Endothelial cell of umbilical vein (primary cell): ENCODE measurements around the gene ZNF81. TPM values are rescaled to one million over a fixed set of nuclear protein-coding genes. Genes with fewer than 3 reads are reported as not detected.
A peak's percentile ranks its signal among the peaks of the same experiment; 100 is the strongest.

Experiments
- BruUV-seq: library from RNA; stranded (reverse); fragments of 400-500 nt; replicated peaks from 2 replicates; lab custom pipeline; 2021; lab: Mats Ljungman, UMichigan
- CTCF ChIA-PET: fragments of 300-600, 350-600 bp; sonication (Branson Sonifier 250); formaldehyde crosslinking; loops from one replicate; lab custom pipeline; 2021; ENCODE audit warnings: antibody characterized with exemption, inconsistent platforms; lab: Charles Lee
- POLR2A ChIA-PET: fragments of 300-600, 350-600 bp; sonication (Branson Sonifier 250); formaldehyde crosslinking; loops from one replicate; lab custom pipeline; 2021; ENCODE audit warnings: antibody characterized with exemption, inconsistent platforms; lab: Charles Lee
- DNase-seq: peaks from one replicate; pipeline ENCODE4 v3.0.0-alpha.2; 2011; ENCODE audit warnings: low read depth, low spot score
- FAIRE-seq: peaks from 2 replicates; lab custom pipeline; 2011; peaks lifted over from hg19 to GRCh38; lab: Jason Lieb, UNC
- H2AFZ ChIP-seq: 2 replicates; pipeline ENCODE4 v1.6.0; 2012; ENCODE audit warnings: low read depth, low read length, control low read depth, inconsistent platforms
- H3K27ac ChIP-seq: 2 replicates; pipeline ENCODE4 v1.5.1; 2011; ENCODE audit warnings: low read depth, mild to moderate bottlenecking, control low read depth, low read length, moderate library complexity; ENCODE audit not compliant: insufficient read depth
- H3K27me3 ChIP-seq, 2 experiments: 2 replicates each; pipeline versions ENCODE4 v1.6.0 to v1.6.1; 2011; ENCODE audit warnings: low read length in 2 of 2, mixed read lengths in 1 of 2; ENCODE audit not compliant: control insufficient read depth in 2 of 2, insufficient read depth in 2 of 2
- H3K36me3 ChIP-seq, 2 experiments: 2 replicates in 1 of 2; 3 replicates in 1 of 2; pipeline ENCODE4 v1.5.1; 2011; ENCODE audit warnings: low read length in 2 of 2, mild to moderate bottlenecking in 1 of 2, moderate library complexity in 1 of 2; ENCODE audit not compliant: control insufficient read depth in 2 of 2, insufficient read depth in 2 of 2; ENCODE audit errors: extremely low read depth in 1 of 2
- H3K4me1 ChIP-seq: 3 replicates; pipeline ENCODE4 v1.5.1; 2011; ENCODE audit warnings: mild to moderate bottlenecking, low read length; ENCODE audit not compliant: control insufficient read depth, insufficient read depth; ENCODE audit errors: extremely low read depth
- H3K4me2 ChIP-seq: 2 replicates; pipeline ENCODE4 v1.6.1; 2011; ENCODE audit warnings: low read length, control low read depth, mixed read lengths; ENCODE audit not compliant: insufficient read depth
- H3K4me3 ChIP-seq, 3 experiments: fragments of 200-600 bp in 1 of 3; sonication (generic), shearing (Covaris generic) in 1 of 3; replicated peaks in 1 of 3; 2 replicates each; pipeline ENCODE4 v1.5.1; 2011 to 2016; ENCODE audit warnings: control low read depth in 3 of 3, low read length in 3 of 3, mild to moderate bottlenecking in 2 of 3, inconsistent platforms in 1 of 3, low read depth in 1 of 3, moderate library complexity in 1 of 3; ENCODE audit not compliant: insufficient read depth in 1 of 3
- H3K79me2 ChIP-seq: 2 replicates; pipeline ENCODE4 v1.6.0; 2012; ENCODE audit warnings: low read length, inconsistent platforms; ENCODE audit not compliant: control insufficient read depth, insufficient read depth
- H3K9ac ChIP-seq: replicated peaks from 2 replicates; pipeline ENCODE3; 2011; ENCODE audit warnings: low read length, control low read depth; ENCODE audit not compliant: insufficient read depth; ENCODE audit errors: extremely low read depth
- H3K9me1 ChIP-seq: replicated peaks from 3 replicates; pipeline ENCODE4 v1.6.0; 2011; ENCODE audit warnings: mild to moderate bottlenecking, low read length; ENCODE audit not compliant: control insufficient read depth, insufficient read depth; ENCODE audit errors: extremely low read depth
- H3K9me3 ChIP-seq: replicated peaks from 2 replicates; pipeline ENCODE4 v1.5.1; 2012; ENCODE audit warnings: low read length, inconsistent platforms; ENCODE audit not compliant: control insufficient read depth, insufficient read depth
- H4K20me1 ChIP-seq: replicated peaks from 2 replicates; pipeline ENCODE3; 2011; ENCODE audit warnings: mild to moderate bottlenecking, low read length; ENCODE audit not compliant: control insufficient read depth, insufficient read depth; ENCODE audit errors: extremely low read depth
- EZH2 ChIP-seq: IDR thresholded peaks from 2 replicates; pipeline ENCODE4 v1.6.1; 2012; ENCODE audit warnings: borderline replicate concordance, low read depth, mild to moderate bottlenecking, moderate library complexity, low read length, inconsistent platforms; ENCODE audit not compliant: severe bottlenecking
- FOS ChIP-seq: IDR thresholded peaks from 2 replicates; pipeline ENCODE4 v1.6.1; 2011; ENCODE audit warnings: mild to moderate bottlenecking, low read length, moderate library complexity, borderline replicate concordance; ENCODE audit not compliant: insufficient read depth
- GATA2 ChIP-seq: IDR thresholded peaks from 2 replicates; pipeline ENCODE4 v1.7.0; 2011; ENCODE audit warnings: low read depth, mild to moderate bottlenecking, moderate library complexity, mixed read lengths, low read length; ENCODE audit not compliant: insufficient read length, insufficient read depth
- JUN ChIP-seq: IDR thresholded peaks from 2 replicates; pipeline ENCODE4 v1.6.1; 2011; ENCODE audit warnings: borderline replicate concordance, low read depth; ENCODE audit not compliant: insufficient read length, insufficient read depth
- MYC ChIP-seq: IDR thresholded peaks from one replicate; pipeline ENCODE4 v1.6.1; 2011; ENCODE audit warnings: mild to moderate bottlenecking, low read depth, low read length
- POLR2AphosphoS5 ChIP-seq: IDR thresholded peaks from 2 replicates; pipeline ENCODE4 v1.6.1; 2012; ENCODE audit warnings: low read depth, mild to moderate bottlenecking, control low read depth, low read length, moderate library complexity; ENCODE audit not compliant: insufficient read depth
- dilution Hi-C: fragments of 300-500 bp; cut with MboI; formaldehyde crosslinking; loops from one replicate; pipeline ENCODE4 v1.15.0; 2019; ENCODE audit warnings: low sequenced_read_pairs; ENCODE audit not compliant: extremely low pct_ligation_motif_present
- intact Hi-C: fragments of 100-400 bp; cut with micrococcal nuclease; formaldehyde crosslinking; loops from one replicate; pipeline ENCODE4 v1.10.0; 2022
- polyA plus RNA-seq, 4 experiments: library from polyadenylated mRNA; depleted of rRNA in 3 of 4; stranded (reverse) in 3 of 4; unstranded in 1 of 4; fragments of >200 nt; gene quantifications; 2 replicates each; pipeline versions ENCODE4 v1.2.1 to v1.2.3, GENCODE V29; 2011 to 2012; ENCODE audit warnings: missing spikeins in 1 of 4
- total RNA-seq: library from RNA; stranded (reverse); gene quantifications from 2 replicates; pipeline ENCODE4 v1.2.3, GENCODE V29; 2021
- TF ChIP-seq, protein P1 (sequence below), 2 donors: IDR thresholded peaks; 1 replicate in 1 of 2; 2 replicates in 1 of 2; pipeline ENCODE4 v1.5.1; 2011; ENCODE audit warnings: low read length in 2 of 2, mild to moderate bottlenecking in 2 of 2, moderate library complexity in 2 of 2, control low read depth in 1 of 2, inconsistent platforms in 1 of 2, low read depth in 1 of 2; ENCODE audit not compliant: insufficient read depth in 1 of 2; ENCODE audit errors: extremely low read depth in 1 of 2
- TF ChIP-seq, protein P2 (sequence below): IDR thresholded peaks from 2 replicates; pipeline ENCODE4 v1.6.1; 2011; ENCODE audit not compliant: insufficient read depth, insufficient read length

The ZNF81 gene
- total and polyA plus RNA-seq, 2 donors (not counting 3 experiments of a cell fraction or from before 2014, with no cell fraction given): 2.7 to 6.4 TPM

DNA sequence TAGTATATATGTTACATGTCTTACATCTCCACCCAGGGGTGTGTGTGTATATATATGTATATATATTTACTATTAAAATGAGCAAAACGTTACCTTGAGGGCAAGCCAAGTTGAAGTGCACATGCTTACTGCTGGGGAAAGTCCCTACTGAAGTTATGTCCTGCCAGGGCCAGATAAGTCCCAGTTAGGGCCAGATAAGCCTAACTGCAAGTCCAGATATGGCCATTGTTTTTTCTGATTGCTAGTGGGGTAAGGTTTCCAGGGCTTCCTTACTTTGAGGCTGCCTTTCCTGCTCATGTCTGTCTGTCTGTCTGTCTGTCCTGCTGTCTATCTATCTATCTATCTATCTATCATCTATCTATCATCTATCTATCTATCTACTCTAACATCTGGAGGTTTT lies 19.3 kb upstream of the ZNF81 start:
- Histone ChIP-seq H3K9me1 (no peaks in the 10 kb centered on the region), H4K20me1 (no peaks in the 10 kb centered on the region), H3K4me2 (no peak overlapping the region), H3K9me3 (no peaks in the 10 kb centered on the region), H3K79me2 (no peaks in the 10 kb centered on the region), H3K36me3 (no peaks in the 10 kb centered on the region), H3K27ac (no peak overlapping the region), H2AFZ (no peak overlapping the region), H3K9ac (no peak overlapping the region), H3K4me1 (peaks cover 4% of the 10 kb centered on the region), H3K27me3 (no peaks in the 10 kb centered on the region), H3K4me3 (no peak overlapping the region)
- BruUV-seq: no TSS peak
- intact Hi-C loops (no loop called here), dilution Hi-C loops (no loop called here)
- ChIA-PET POLR2A (no interaction called here), CTCF (no interaction called here)
- peak; percentile 52 for DNase-seq
- no peak for FAIRE-seq
- TF ChIP-seq, protein P1, sequence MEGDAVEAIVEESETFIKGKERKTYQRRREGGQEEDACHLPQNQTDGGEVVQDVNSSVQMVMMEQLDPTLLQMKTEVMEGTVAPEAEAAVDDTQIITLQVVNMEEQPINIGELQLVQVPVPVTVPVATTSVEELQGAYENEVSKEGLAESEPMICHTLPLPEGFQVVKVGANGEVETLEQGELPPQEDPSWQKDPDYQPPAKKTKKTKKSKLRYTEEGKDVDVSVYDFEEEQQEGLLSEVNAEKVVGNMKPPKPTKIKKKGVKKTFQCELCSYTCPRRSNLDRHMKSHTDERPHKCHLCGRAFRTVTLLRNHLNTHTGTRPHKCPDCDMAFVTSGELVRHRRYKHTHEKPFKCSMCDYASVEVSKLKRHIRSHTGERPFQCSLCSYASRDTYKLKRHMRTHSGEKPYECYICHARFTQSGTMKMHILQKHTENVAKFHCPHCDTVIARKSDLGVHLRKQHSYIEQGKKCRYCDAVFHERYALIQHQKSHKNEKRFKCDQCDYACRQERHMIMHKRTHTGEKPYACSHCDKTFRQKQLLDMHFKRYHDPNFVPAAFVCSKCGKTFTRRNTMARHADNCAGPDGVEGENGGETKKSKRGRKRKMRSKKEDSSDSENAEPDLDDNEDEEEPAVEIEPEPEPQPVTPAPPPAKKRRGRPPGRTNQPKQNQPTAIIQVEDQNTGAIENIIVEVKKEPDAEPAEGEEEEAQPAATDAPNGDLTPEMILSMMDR (IDR thresholded peaks at IDR 0.05; ENCODE audit: extremely low read depth in 1 of 2, insufficient read depth in 1 of 2, low read depth in 1 of 2, low read length in 2 of 2): no peak
- TF ChIP-seq POLR2AphosphoS5 (no peak), FOS (no peak), EZH2 (no peak), MYC (no peak), GATA2 (no peak), JUN (no peak)
- TF ChIP-seq, protein P2, sequence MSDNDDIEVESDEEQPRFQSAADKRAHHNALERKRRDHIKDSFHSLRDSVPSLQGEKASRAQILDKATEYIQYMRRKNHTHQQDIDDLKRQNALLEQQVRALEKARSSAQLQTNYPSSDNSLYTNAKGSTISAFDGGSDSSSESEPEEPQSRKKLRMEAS: no peak
